Right hindlimb (tissue), 1 donor: ENCODE data around the gene TET3.
A peak's percentile ranks its signal among the peaks of the same experiment; 100 is the strongest.
"Not testable (repeated sequence)": the region's sequence is repeated elsewhere in the genome, so short reads cannot be mapped to it uniquely, and the experiment has no call there.

Experiments used
- DNase-seq: peaks from one replicate; pipeline ENCODE4 v3.0.0-alpha.2; 2018

Gene TET3

GRCh38 chr2:73984203-73984921 is at the start of gene TET3:
TET3 (plus strand) TSS chr2:73984910; CDS start chr2:73986404, 1,494 bp downstream.
- DNase-seq, result peak; percentile 53

GRCh38 chr2:73935641-73936040 is 49.1 kb upstream of the TET3 start:
- no peak for DNase-seq

- no peak for DNase-seq
Observed at GRCh38 chr2:73937103-73937885, 47.4 kb upstream of the TET3 start.

- no peak for DNase-seq
Observed at GRCh38 chr2:73937899-73938298, 46.8 kb upstream of the TET3 start.

GRCh38 chr2:73938718-73939352 is 45.9 kb upstream of the TET3 start:
- DNase-seq, result no peak

GRCh38 chr2:73939419-73939818 is 45.3 kb upstream of the TET3 start:
- DNase-seq, result no peak

GRCh38 chr2:73940066-73940465 is 44.6 kb upstream of the TET3 start:
- not testable (repeated sequence) for DNase-seq

- DNase-seq, result no peak
Observed at GRCh38 chr2:73942664-73943063, 42.0 kb upstream of the TET3 start.

- no peak for DNase-seq
Observed at GRCh38 chr2:73944714-73945113, 40.0 kb upstream of the TET3 start.

- no peak for DNase-seq
Observed at GRCh38 chr2:73946215-73946614, 38.5 kb upstream of the TET3 start.

GRCh38 chr2:73946666-73947065 is 38.0 kb upstream of the TET3 start:
- DNase-seq, result no peak

GRCh38 chr2:73947412-73948018 is 37.2 kb upstream of the TET3 start:
- DNase-seq, result no peak

- DNase-seq, result no peak
Observed at GRCh38 chr2:73949802-73950201, 34.9 kb upstream of the TET3 start.

- DNase-seq, result no peak
Observed at GRCh38 chr2:73952499-73953446, 31.9 kb upstream of the TET3 start.

- no peak for DNase-seq
Observed at GRCh38 chr2:73956218-73956865, 28.4 kb upstream of the TET3 start.

- DNase-seq, result no peak
Observed at GRCh38 chr2:73961274-73961673, 23.4 kb upstream of the TET3 start.

- DNase-seq, result no peak
Observed at GRCh38 chr2:73961823-73962615, 22.7 kb upstream of the TET3 start.

- DNase-seq, result no peak
Observed at GRCh38 chr2:73962798-73963197, 21.9 kb upstream of the TET3 start.

- no peak for DNase-seq
Observed at GRCh38 chr2:73963385-73964120, 21.2 kb upstream of the TET3 start.

GRCh38 chr2:73964223-73964622 is 20.5 kb upstream of the TET3 start:
- DNase-seq, result no peak
